Erythroblast (primary cell): ENCODE results near the gene LIAS.

ENCODE experiments used
- GATA1 ChIP-seq: IDR thresholded peaks from 2 replicates; pipeline ENCODE4 v1.6.1; 2011; ENCODE audit warnings: low read depth, mild to moderate bottlenecking, control low read depth, low read length, moderate library complexity
- POLR2A ChIP-seq: IDR thresholded peaks from 2 replicates; pipeline ENCODE4 v1.6.1; 2011; ENCODE audit warnings: mild to moderate bottlenecking, low read length

DNA sequence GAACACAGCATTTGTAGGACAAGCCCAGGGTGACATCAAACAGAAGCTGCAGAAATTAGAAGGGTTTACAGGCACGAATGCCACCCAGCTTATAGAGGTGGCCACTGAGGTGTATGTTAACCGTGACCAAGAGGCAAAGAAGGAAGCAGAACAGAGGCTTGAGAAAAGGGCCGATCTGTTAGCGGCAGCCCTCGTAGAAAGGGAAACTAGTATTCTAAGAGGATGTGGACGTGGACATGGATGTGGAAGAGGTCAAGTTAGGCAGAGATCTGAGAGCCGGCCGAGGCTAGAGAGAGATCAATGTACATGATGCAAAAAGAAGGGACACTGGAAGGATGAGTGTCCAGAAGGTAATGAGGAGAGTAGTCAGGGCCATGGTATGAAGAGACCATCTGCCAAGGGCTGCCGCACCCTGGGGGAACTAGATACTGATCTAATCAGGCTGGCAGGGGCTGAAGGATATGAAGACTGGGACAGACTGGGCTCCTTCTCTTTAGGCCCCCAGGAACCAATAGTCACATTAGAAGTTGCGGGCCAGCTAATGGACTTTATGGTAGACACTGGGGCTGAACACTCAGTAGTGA, 27.5 kb downstream of the LIAS start:
- TF ChIP-seq POLR2A: no peak
- TF ChIP-seq GATA1: no peak
